ENCODE measurements around the gene RIT2. TPM values are rescaled to one million over a fixed set of nuclear protein-coding genes. Genes with fewer than 3 reads are reported as not detected.

The RIT2 gene
- total and polyA plus RNA-seq, 11 donors, result not detected

DNA sequence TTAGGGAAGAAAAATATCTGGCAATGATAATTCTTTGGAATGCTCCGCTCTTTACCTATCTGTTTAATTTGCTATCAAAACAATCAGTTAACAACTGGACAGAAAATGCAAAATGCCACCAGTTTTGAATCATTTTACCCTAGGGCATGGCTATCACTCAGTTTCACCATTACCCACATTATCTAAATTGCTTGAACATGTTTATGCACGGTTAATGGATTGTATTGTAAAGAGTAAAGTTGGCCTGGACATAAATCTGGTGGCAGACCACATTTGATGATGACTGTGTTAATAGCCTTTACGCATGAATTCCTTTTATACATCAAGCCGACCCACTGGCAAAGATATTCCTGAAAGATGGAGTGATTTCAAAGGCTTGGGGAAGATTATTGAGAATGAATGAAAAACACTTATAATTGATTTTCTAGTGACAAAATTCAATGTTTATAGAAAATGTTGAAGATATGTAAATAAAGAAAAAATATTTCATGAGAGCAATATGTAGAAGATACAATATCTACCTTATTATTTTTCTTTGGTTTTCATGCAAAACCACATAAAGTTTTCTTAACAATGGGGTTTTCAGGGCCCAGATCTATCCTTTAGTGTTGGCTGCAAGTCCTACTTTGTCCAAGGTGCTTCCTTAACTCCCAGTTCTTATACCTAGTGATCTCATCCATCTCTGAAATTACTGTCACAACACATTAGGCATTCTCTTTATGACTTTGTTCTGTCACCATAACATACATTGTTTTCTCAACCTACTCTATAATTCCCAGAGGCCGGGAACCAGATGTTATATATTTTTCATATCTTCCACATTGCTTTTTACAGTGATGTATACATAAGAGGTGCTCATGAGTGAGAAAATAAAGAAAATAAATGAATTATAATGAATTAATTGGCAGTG is 265.1 kb downstream of the RIT2 start:
- no peaks in the 10 kb centered on the region for H3K27me3 ChIP-seq
- no peak for TF ChIP-seq POLR2A (IDR thresholded peaks at IDR 0.05)
- TF ChIP-seq, protein P1, sequence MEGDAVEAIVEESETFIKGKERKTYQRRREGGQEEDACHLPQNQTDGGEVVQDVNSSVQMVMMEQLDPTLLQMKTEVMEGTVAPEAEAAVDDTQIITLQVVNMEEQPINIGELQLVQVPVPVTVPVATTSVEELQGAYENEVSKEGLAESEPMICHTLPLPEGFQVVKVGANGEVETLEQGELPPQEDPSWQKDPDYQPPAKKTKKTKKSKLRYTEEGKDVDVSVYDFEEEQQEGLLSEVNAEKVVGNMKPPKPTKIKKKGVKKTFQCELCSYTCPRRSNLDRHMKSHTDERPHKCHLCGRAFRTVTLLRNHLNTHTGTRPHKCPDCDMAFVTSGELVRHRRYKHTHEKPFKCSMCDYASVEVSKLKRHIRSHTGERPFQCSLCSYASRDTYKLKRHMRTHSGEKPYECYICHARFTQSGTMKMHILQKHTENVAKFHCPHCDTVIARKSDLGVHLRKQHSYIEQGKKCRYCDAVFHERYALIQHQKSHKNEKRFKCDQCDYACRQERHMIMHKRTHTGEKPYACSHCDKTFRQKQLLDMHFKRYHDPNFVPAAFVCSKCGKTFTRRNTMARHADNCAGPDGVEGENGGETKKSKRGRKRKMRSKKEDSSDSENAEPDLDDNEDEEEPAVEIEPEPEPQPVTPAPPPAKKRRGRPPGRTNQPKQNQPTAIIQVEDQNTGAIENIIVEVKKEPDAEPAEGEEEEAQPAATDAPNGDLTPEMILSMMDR (IDR thresholded peaks at IDR 0.05), result no peak

DNA sequence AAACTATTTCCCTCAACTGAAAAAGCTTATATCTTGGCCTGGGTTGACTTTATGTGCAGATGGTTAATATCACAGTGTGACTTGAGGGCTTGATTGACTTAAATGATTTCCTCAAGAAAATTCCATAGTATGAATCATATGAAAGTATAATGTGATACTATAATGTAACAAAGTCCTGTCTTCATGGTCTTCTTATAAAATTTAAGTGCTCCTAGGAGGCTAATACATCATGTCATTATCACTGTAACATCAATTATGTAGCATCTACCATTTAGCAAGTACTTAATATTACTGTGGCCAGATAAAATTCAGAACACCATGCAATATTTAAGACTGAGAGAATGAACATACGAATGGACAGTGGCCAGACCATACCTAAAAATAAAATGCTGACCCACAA is 276.1 kb downstream of the RIT2 start:
- Histone ChIP-seq H3K27ac (no peak overlapping the region), H3K4me3 (no peak overlapping the region), H3K36me3 (no peaks in the 10 kb centered on the region), H3K4me1 (no peaks in the 10 kb centered on the region), H3K9me3 (no peaks in the 10 kb centered on the region), H3K27me3 (no peaks in the 10 kb centered on the region)
- DNase-seq (no peak), ATAC-seq (no peak)
- no peak for TF ChIP-seq POLR2A (IDR thresholded peaks at IDR 0.05)
- TF ChIP-seq, protein P1 (IDR thresholded peaks at IDR 0.05), result no peak
- intact Hi-C loops (cut with DNase I), result no loop called here
- 32 to 51% (median 47%) methylated on average over 1 of the region's 1 CpG for WGBS, 4 donors

More for the DNA sequence above, 265.1 kb downstream of the RIT2 start:
- intact Hi-C loops (cut with DNase I), result no loop called here
- WGBS, 4 donors, result 83 to 93% (median 90%) methylated on average over 5 of the region's 5 CpGs
- DNase-seq (no peak), ATAC-seq (no peak)
- H3K27ac ChIP-seq, result no peak overlapping the region
- no peaks in the 10 kb centered on the region for H3K4me1 ChIP-seq
- no peaks in the 10 kb centered on the region for H3K9me3 ChIP-seq
- H3K36me3 ChIP-seq, result no peaks in the 10 kb centered on the region
- H3K4me3 ChIP-seq, result no peak overlapping the region

DNA sequence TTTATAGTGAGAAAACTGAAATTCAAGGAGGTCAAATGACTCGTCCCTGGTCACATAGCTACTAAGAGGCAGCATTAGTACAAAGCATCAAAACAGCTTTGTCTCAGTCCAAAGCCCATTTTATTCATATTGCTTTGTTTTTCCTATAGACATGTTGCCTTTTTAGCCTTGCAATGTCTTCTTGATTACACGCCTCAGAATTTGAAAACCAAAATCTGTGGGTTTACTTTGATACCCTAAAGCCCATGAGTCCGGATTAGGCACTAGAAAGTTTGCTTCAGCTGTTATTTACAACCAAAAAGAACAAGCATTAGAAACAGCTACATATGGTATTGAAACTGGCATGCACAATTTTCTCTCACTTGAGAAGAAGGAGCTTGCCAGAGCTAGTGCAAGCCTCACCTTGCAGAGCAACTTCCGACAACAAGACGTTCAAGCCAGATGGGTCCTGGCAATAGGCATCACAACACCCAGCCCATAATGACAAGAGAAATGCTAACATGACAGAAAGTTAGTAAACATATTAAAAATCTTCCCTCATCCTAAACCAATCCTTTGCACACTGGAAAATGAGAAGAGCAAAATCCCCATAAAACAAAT is 276.8 kb downstream of the RIT2 start:
- intact Hi-C loops (cut with DNase I), result no loop called here
- no peak overlapping the region for H3K4me3 ChIP-seq
- no peaks in the 10 kb centered on the region for H3K4me1 ChIP-seq
- no peaks in the 10 kb centered on the region for H3K9me3 ChIP-seq
- TF ChIP-seq, protein P1 (IDR thresholded peaks at IDR 0.05), result no peak
- TF ChIP-seq POLR2A (IDR thresholded peaks at IDR 0.05), result no peak
- DNase-seq (no peak), ATAC-seq (no peak)
- no peaks in the 10 kb centered on the region for H3K36me3 ChIP-seq
- WGBS, 4 donors, result 76 to 85% (median 79%) methylated on average over 5 of the region's 5 CpGs
- no peak overlapping the region for H3K27ac ChIP-seq
- H3K27me3 ChIP-seq, result no peaks in the 10 kb centered on the region

DNA sequence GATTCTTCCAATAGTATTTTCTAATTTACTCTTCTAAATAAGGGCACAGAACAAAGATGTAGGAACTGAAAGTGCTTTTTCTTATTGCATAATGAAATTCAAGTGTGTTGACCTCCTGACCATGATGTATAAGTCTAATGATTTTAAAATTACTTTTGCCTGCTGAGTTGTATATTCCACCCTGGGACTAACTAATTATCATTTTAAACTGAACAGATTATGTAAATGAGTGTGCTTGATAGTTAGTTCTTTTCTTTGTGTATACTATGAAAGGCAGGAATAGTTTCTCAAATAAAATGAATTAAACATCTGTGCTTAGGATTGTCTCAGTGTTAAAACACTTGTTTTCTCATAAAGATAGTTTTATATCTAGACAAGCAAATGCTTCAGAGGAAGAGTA is 284.5 kb downstream of the RIT2 start:
- intact Hi-C loops (cut with DNase I), result no loop called here
- Histone ChIP-seq H3K36me3 (no peaks in the 10 kb centered on the region), H3K4me1 (no peaks in the 10 kb centered on the region), H3K27ac (no peak overlapping the region), H3K27me3 (no peaks in the 10 kb centered on the region), H3K9me3 (no peaks in the 10 kb centered on the region), H3K4me3 (no peak overlapping the region)
- TF ChIP-seq POLR2A (IDR thresholded peaks at IDR 0.05), result no peak
- TF ChIP-seq, protein P1 (IDR thresholded peaks at IDR 0.05), result no peak
- DNase-seq (no peak), ATAC-seq (no peak)

All from heart left ventricle (tissue), 16 donors.